HEK293 (cell line): ENCODE measurements around the gene CPB2.

Experiments
- HOXC10 ChIP-seq: sonication (generic); formaldehyde crosslinking; IDR thresholded peaks from 2 replicates; pipeline ENCODE4 v1.8.1; 2023; ENCODE audit warnings: mild to moderate bottlenecking, missing genetic modification reagents
- KLF9 ChIP-seq: fragments of 450-650 bp; formaldehyde crosslinking; IDR thresholded peaks from 2 replicates; pipeline ENCODE4 v1.5.1; 2016; ENCODE audit warnings: missing biosample characterization, missing genetic modification characterization, low read depth
- SP7 ChIP-seq: fragments of 450-650 bp; formaldehyde crosslinking; IDR thresholded peaks from 2 replicates; pipeline ENCODE4 v1.5.1; 2016; ENCODE audit warnings: missing biosample characterization, missing genetic modification characterization
- ZBTB21 ChIP-seq: fragments of 450-650 bp; formaldehyde crosslinking; IDR thresholded peaks from 2 replicates; pipeline ENCODE4 v1.5.1; 2017; ENCODE audit warnings: missing biosample characterization, missing genetic modification characterization
- ZEB2 ChIP-seq: fragments of 450-650 bp; formaldehyde crosslinking; IDR thresholded peaks from 2 replicates; pipeline ENCODE4 v1.5.1; 2016; ENCODE audit warnings: missing biosample characterization, missing genetic modification characterization
- ZNF133 ChIP-seq: fragments of 450-650 bp; formaldehyde crosslinking; IDR thresholded peaks from 2 replicates; pipeline ENCODE4 v1.5.1; 2016; ENCODE audit warnings: missing biosample characterization, missing genetic modification characterization
- ZNF302 ChIP-seq: fragments of 450-650 bp; formaldehyde crosslinking; IDR thresholded peaks from 2 replicates; pipeline ENCODE4 v1.5.1; 2016; ENCODE audit warnings: missing biosample characterization, missing genetic modification characterization, low read depth
- ZNF354C ChIP-seq: fragments of 450-650 bp; formaldehyde crosslinking; IDR thresholded peaks from 2 replicates; pipeline ENCODE4 v1.5.1; 2016; ENCODE audit warnings: missing biosample characterization, missing genetic modification characterization, low read depth, borderline replicate concordance
- ZNF596 ChIP-seq: fragments of 450-650 bp; IDR thresholded peaks from 2 replicates; pipeline ENCODE4 v1.5.0; 2018; ENCODE audit warnings: missing biosample characterization, mild to moderate bottlenecking, missing genetic modification characterization, moderate library complexity
- ZNF610 ChIP-seq: fragments of 450-650 bp; formaldehyde crosslinking; IDR thresholded peaks from 2 replicates; pipeline ENCODE4 v1.5.1; 2016; ENCODE audit warnings: missing biosample characterization, missing genetic modification characterization, borderline replicate concordance
- ZNF707 ChIP-seq: fragments of 450-650 bp; formaldehyde crosslinking; IDR thresholded peaks from 2 replicates; pipeline ENCODE4 v1.5.1; 2016; ENCODE audit warnings: missing biosample characterization, missing genetic modification characterization
- TF ChIP-seq, protein P1 (sequence below): fragments of 450-650 bp; formaldehyde crosslinking; IDR thresholded peaks from 2 replicates; pipeline ENCODE4 v1.5.1; 2016; ENCODE audit warnings: missing biosample characterization, missing genetic modification characterization
- TF ChIP-seq, protein P2 (sequence below): fragments of 450-650 bp; formaldehyde crosslinking; IDR thresholded peaks from 2 replicates; pipeline ENCODE4 v1.5.1; 2016; ENCODE audit warnings: missing biosample characterization, missing genetic modification characterization
- TF ChIP-seq, protein P3 (sequence below): fragments of 450-650 bp; formaldehyde crosslinking; IDR thresholded peaks from 2 replicates; pipeline ENCODE4 v1.5.1; 2016; ENCODE audit warnings: missing biosample characterization, missing genetic modification characterization

DNA sequence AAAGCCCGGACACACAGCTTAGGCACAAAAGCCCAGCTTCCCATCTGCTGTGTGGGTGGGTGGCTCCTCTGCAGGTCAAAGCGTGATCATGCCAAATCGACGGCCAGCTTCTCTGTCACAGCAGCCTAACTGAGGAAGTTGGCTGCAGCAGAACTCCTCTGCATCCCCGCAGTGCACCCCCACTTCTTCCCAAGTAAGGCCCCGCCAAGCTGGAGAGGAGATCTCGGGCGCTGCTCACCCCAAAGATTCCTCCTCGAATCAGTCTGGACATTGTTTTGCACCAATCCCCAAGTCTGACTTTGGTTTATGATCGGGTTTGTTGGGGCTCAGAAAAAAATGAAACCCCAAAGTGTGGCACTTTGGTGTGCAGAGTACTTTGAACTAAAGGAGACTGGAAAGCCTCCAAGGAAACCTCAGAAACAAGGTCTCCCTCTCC, 19.7 kb upstream of the CPB2 start:
- TF ChIP-seq, protein P1, sequence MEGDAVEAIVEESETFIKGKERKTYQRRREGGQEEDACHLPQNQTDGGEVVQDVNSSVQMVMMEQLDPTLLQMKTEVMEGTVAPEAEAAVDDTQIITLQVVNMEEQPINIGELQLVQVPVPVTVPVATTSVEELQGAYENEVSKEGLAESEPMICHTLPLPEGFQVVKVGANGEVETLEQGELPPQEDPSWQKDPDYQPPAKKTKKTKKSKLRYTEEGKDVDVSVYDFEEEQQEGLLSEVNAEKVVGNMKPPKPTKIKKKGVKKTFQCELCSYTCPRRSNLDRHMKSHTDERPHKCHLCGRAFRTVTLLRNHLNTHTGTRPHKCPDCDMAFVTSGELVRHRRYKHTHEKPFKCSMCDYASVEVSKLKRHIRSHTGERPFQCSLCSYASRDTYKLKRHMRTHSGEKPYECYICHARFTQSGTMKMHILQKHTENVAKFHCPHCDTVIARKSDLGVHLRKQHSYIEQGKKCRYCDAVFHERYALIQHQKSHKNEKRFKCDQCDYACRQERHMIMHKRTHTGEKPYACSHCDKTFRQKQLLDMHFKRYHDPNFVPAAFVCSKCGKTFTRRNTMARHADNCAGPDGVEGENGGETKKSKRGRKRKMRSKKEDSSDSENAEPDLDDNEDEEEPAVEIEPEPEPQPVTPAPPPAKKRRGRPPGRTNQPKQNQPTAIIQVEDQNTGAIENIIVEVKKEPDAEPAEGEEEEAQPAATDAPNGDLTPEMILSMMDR (tag by site-specific recombination), result no peak
- TF ChIP-seq SP7 (tag by site-specific recombination) (no peak), ZEB2 (tag by site-specific recombination) (no peak), HOXC10 (no peak), ZNF596 (tag by site-specific recombination) (no peak), KLF9 (no peak), ZNF707 (tag by site-specific recombination) (no peak), ZNF354C (no peak), ZNF610 (tag by site-specific recombination) (no peak), ZNF302 (tag by site-specific recombination) (no peak), ZBTB21 (tag by site-specific recombination) (no peak), ZNF133 (tag by site-specific recombination) (no peak)
- TF ChIP-seq, protein P2, sequence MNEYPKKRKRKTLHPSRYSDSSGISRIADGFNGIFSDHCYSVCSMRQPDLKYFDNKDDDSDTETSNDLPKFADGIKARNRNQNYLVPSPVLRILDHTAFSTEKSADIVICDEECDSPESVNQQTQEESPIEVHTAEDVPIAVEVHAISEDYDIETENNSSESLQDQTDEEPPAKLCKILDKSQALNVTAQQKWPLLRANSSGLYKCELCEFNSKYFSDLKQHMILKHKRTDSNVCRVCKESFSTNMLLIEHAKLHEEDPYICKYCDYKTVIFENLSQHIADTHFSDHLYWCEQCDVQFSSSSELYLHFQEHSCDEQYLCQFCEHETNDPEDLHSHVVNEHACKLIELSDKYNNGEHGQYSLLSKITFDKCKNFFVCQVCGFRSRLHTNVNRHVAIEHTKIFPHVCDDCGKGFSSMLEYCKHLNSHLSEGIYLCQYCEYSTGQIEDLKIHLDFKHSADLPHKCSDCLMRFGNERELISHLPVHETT, result no peak
- TF ChIP-seq, protein P3, sequence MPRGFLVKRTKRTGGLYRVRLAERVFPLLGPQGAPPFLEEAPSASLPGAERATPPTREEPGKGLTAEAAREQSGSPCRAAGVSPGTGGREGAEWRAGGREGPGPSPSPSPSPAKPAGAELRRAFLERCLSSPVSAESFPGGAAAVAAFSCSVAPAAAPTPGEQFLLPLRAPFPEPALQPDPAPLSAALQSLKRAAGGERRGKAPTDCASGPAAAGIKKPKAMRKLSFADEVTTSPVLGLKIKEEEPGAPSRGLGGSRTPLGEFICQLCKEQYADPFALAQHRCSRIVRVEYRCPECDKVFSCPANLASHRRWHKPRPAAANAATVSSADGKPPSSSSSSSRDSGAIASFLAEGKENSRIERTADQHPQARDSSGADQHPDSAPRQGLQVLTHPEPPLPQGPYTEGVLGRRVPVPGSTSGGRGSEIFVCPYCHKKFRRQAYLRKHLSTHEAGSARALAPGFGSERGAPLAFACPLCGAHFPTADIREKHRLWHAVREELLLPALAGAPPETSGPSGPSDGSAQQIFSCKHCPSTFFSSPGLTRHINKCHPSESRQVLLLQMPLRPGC (tag by site-specific recombination), result no peak
